Forelimb muscle (tissue), 1 donor: Measurements from ENCODE around the gene KRTAP9-3. TPM values are rescaled to one million over a fixed set of nuclear protein-coding genes. Genes with fewer than 3 reads are reported as not detected.
"Not testable (repeated sequence)": the region's sequence is repeated elsewhere in the genome, so short reads cannot be mapped to it uniquely, and the experiment has no call there.

Experiments
- DNase-seq: peaks from one replicate; pipeline ENCODE4 v3.0.0-alpha.2; 2013; ENCODE audit warnings: low read depth
- polyA plus RNA-seq: library from polyadenylated mRNA; unstranded; fragments of 120-200 nt; gene quantifications from one replicate; pipeline ENCODE4 v1.2.1, GENCODE V29; 2013; ENCODE audit not compliant: insufficient read length

The KRTAP9-3 gene
- polyA plus RNA-seq = not detected

DNA sequence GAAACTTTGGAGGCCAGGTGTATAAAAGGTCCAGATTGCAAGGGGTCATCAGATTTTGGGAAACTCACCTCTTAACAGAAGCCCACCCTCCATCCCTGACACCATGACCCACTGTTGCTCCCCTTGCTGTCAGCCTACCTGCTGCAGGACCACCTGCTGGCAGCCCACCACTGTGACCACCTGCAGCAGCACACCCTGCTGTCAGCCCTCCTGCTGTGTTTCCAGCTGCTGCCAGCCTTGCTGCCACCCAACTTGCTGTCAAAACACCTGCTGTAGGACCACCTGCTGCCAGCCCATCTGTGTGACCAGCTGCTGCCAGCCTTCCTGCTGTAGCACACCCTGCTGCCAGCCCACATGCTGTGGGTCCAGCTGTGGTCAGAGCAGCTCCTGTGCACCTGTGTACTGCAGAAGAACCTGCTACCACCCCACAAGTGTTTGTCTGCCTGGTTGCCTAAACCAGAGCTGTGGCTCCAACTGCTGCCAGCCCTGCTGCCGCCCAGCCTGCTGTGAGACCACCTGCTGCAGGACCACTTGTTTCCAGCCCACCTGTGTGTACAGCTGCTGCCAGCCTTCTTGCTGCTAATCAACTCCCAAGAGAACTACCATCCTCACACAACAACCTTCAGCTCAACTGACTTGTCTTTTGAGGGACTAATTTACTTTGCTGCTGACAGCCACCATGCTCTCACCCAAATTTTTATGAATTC is at the start of gene KRTAP9-3:
TSS of gene KRTAP9-3 (plus strand) at position 51 of the 707 bp plus-strand sequence. CDS start at position 104, 53 bp downstream.
- not testable (repeated sequence) for DNase-seq

- DNase-seq = no peak
Measured at GRCh38 chr17:41184480-41184961, 47.7 kb upstream of the KRTAP9-3 start, which contains the start of gene KRTAP4-1. Gene KRTAP4-1 (minus strand): TSS chr17:41184911. CDS start chr17:41184854, 57 bp downstream.

GRCh38 chr17:41185001-41185400 is 47.2 kb upstream of the KRTAP9-3 start:
- DNase-seq = no peak

DNA sequence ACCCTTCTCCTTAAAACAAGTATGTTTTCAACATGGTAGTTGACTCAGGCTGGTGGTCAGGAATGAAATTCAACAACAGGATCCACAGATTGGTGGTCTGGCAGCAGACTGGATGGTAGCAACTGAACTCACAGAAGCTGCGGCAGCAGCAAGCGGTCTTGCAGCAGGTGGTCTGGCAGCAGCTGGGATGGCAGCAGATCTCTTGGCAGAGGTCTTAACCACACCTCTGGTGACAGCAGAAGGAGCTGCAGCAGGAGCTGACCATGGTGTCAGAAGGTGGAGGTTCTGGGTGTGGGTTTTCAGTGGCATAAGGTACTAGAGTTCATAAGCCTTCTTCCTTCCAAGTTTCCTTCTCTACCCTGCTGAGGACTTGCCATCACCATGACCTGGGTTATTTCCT is 45.4 kb upstream of the KRTAP9-3 start:
- DNase-seq = no peak

GRCh38 chr17:41189837-41190318 is 42.4 kb upstream of the KRTAP9-3 start, which contains the start of gene KRTAP9-1:
Gene KRTAP9-1 (plus strand): TSS chr17:41189887. CDS start chr17:41189887, 0 bp downstream.
- not testable (repeated sequence) for DNase-seq

GRCh38 chr17:41190328-41190727 is 41.9 kb upstream of the KRTAP9-3 start:
- no peak for DNase-seq

DNA sequence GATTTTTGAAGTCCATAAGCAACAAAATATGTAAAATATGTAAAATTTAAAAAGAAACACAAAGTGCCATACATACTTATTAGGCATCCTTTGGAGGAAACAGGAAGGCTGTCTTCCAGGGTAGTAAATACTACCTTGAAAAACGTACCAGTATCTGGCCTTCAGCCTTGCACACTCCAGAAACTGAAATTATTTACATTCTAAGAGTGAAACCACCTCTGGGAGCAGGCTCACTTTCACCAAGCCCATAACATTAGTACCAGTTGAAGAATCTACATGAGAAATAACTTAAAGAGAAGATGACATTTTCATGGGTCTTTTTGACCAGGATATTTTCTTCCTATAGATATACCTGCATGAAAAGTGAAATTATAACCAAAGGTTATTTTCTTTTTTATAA is 36.2 kb upstream of the KRTAP9-3 start:
- DNase-seq = no peak

- DNase-seq = no peak
Measured at GRCh38 chr17:41199421-41200078, 32.7 kb upstream of the KRTAP9-3 start.

- no peak for DNase-seq
Measured at GRCh38 chr17:41211845-41212466, 20.3 kb upstream of the KRTAP9-3 start.

DNA sequence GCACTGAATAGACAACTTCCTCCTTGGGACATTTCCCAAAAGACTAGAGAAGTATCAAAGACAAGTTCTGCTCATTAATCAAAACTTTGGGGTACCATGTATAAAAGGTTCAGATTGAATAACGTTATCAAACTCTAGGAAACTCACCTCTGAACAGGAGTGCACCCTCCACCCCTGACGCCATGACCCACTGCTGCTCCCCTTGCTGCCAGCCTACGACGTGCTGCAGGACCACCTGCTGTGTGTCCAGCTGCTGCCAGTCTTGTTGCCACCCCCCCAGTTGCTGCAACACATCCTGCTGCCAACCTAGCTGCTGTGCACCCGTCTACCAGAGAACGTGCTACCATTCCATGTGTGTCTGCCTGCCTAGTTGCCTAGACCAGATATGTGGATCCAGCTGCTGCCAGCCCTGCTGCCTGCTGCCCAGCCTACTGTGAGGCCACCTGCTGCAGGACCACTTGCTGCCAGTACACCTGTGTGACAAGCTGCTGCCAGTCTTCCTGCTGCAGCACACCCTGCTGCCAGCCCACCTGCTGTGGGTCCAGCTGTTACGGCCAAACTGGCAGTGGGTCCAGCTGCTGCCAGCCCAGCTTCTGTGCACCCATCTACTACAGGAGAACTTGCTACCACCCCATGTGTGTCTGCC is 19.6 kb upstream of the KRTAP9-3 start:
- no peak for DNase-seq

- no peak for DNase-seq
Measured at GRCh38 chr17:41215681-41216080, 16.6 kb upstream of the KRTAP9-3 start.

DNA sequence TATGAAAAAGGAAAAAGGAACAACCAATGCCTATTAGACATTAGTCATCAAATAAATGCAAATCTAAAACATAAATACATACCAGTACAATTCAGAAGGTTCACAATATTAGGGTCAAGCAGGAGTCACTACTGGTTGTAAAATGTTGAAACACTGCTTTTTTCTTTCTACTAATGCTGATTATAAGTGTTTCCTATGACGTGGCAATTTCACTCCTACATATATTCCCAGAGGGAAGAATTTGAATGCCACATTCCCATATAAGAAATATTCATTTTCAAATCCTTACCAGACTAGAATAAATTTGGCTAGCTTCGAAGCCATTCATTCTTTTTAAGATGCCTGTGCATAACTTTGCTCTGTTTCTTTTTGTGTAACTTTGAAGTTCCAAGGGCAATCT is 8.4 kb upstream of the KRTAP9-3 start:
- no peak for DNase-seq

GRCh38 chr17:41226051-41226450 is 6.2 kb upstream of the KRTAP9-3 start:
- DNase-seq = no peak

- DNase-seq = not testable (repeated sequence)
Measured at GRCh38 chr17:41226598-41227095, 5.6 kb upstream of the KRTAP9-3 start, which contains the start of gene KRTAP9-2. Gene KRTAP9-2 (plus strand): TSS chr17:41226648. CDS start chr17:41226655, 7 bp downstream.

- DNase-seq = no peak
Measured at GRCh38 chr17:41230094-41230493, 2.2 kb upstream of the KRTAP9-3 start.

- no peak for DNase-seq
Measured at GRCh38 chr17:41231731-41232130, 518 bp upstream of the KRTAP9-3 start.

DNA sequence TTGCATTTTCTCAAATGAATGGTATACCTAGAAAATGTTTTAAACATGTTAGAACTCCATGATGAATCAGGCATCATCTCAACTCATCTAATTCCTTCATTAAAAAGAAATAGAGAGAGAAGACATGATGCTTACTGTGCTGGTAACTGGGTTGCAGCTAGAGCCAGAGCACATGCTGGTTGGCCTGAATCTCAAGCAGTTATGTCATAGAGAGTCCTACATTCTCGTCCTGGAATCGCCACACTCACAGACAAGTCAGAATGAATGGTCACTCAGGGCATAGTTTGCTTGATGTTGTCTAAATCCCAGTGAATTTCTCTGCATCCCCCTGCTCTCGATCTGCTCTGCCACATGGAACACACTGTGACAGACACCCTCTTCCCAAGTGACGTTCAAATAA is 4.9 kb downstream of the KRTAP9-3 start:
- not testable (repeated sequence) for DNase-seq

- DNase-seq = not testable (repeated sequence)
Measured at GRCh38 chr17:41237949-41238437, 5.7 kb downstream of the KRTAP9-3 start, which contains the start of gene KRTAP9-8. Gene KRTAP9-8 (plus strand): TSS chr17:41237999. CDS start chr17:41238052, 53 bp downstream.

DNA sequence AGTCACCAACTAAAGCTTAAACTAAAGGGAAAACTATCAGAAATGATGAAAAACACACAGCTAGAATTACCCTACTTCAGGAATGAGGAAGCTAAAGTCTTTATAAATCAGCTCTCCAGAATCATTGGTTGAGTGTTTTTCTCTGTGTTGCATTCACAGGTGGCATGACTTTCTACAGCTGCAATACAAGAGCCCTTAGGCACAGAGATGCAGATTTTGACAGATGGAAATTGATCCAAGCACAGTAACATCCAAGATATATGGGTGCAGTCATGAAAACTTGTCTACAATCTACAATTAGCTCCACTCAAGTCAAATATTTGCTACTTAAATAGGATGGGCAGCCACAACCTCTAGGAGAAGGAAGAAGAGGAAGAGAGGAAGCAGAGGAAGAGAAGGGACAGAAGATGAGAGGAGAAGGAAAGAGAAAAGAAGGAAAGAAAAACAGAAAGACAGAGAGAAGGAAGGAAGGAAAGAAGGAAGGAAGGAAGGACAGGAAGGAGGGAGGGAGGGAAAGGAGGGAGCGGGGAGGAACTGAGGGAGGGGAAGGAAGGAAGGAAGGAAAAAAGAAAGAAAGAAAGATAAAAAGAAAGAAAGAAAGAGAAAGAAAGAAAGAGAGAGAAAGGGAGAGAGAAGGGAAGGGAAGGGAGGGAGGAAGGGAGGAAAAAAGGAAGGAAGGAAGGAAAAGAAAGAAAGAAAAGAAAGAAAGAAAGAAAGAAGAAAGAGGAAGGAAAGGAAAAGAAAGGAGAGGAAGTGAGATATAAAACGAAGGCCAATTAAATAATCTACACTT is 14.9 kb downstream of the KRTAP9-3 start:
- DNase-seq = not testable (repeated sequence)

DNA sequence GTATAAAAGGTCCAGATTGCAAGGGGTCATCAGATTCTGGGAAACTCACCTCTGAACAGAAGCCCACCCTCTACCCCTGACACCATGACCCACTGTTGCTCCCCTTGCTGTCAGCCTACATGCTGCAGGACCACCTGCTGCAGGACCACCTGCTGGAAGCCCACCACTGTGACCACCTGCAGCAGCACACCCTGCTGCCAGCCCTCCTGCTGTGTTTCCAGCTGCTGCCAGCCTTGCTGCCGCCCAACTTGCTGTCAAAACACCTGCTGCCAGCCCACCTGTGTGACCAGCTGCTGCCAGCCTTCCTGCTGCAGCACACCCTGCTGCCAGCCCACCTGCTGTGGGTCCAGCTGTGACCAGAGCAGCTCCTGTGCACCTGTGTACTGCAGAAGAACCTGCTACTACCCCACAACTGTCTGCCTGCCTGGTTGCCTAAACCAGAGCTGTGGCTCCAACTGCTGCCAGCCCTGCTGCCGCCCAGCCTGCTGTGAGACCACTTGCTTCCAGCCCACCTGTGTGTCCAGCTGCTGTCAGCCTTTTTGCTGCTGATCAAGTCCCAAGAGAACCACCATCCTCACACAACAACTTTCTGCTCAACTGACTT is 17.5 kb downstream of the KRTAP9-3 start, which contains the start of gene KRTAP9-4:
TSS of gene KRTAP9-4 (plus strand) at position 51 of the 604 bp plus-strand sequence. CDS start at position 85, 34 bp downstream.
- not testable (repeated sequence) for DNase-seq
